Measurements from ENCODE around the gene MAPRE3. TPM values are rescaled to one million over a fixed set of nuclear protein-coding genes. Genes with fewer than 3 reads are reported as not detected.

Gene MAPRE3
- total RNA-seq, 1 donor from 2014 or later = 15.4 TPM

DNA sequence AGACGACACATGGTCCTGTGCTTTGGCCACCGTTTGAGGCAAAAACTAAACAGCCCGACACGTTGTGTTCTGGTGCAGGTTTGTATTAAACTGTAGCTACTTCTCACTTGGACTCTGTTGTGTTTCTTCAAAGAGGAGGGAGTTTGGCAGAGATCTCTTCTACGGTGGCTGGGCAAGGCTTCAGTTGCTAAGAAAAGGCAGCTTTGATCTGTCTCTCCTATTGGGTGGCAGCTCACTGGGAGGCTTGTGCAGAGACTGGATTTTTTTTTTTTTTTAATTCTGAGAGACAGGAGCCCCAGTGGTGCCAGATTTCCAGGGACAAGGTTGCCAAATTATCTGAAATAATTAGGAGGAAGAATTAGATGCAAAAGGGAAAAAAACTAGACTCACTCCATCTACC, 20.2 kb upstream of the MAPRE3 start:
- no peak for DNase-seq

DNA sequence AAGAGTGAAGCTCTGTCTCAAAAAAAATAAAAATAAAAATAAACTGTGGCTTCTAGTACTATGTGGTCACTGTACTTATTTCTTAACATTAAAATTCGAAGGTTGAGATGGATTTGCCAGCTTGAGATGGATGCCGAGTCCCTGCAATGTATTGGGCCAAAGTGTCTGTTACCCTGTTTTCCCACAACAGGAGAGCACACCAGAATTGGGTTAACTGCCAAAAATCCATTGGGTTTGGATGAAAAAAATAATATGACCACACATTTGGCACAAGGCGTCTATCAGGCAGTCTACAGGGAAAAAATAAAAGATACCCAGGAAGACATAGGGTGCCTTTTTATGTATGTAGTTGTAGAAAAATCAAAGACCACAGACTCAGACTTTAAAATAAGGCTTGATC, 19.2 kb upstream of the MAPRE3 start:
- no peak for DNase-seq

DNA sequence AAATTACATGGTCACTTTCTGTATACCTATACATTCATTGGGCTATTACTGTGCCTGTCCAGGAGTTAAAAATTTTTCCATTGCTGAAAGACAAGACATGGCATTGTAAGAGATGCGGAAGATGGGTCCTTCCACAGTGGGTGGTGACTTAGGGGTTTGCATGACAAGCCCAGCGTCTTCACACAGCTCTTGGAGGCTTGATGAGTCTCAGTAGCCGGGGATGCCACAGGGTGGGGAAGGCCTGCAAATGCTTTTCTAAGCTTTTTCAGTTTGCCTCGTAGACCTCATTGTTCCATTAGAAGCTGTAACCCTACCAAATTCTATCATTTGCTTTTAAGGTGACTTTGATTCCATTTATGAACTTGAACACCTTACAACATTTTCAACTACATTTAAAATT, 18.1 kb upstream of the MAPRE3 start:
- no peak for DNase-seq

DNA sequence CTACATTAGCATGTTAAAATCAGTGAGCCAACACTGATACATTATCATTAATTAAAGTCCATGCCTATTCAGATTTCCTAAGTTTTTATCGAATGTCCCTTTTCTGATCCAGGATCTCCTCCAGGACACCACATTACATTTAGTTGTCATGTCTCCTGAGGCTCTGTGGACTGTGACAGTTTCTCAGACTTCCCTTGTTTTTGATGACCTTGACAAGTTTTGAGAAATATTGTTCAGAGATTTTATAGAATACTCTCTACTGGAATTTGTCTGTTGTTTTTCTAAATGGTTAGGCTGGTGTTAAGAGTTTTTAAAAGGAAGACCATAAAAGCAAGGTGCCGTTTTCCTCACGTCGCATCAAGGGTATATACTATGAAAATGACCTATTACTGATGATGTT, 16.3 kb upstream of the MAPRE3 start:
- no peak for DNase-seq

DNA sequence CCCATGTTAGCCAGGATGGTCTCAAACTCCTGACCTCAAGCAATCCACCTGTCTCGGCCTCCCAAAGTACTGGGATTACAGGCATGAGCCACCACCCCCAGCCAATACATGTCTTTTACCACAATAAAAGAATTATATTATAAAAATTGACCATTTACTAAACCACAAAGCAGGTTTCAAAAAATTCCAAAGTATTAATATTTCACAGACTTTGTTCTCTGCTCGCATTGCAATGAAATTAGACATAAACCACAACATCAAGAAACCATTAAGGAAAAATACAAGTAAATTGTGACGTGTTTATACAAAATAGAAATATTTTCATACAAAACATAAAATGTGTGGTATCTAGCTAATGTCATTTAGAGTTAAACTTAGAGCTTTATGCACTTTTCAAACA, 13.4 kb upstream of the MAPRE3 start:
- no peak for DNase-seq

DNA sequence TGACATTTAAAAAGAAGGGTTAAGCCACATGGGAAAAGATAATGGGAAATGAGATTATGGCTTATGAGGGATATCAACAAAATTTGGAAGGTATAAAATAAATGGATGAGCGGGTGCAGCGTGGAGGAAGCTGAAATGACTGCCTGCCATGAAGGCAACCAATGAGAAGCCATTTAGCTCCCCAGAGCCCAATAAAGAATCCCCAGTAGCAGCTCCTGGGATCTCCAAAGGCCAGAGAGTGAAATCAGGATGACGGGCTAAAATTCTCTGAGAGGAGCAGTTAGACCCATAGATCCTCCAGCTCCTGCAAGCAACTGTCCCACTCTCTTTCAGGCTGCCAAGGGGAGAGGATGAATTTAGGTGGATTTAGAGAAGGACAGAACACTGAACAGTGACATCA, 12.9 kb upstream of the MAPRE3 start:
- no peak for DNase-seq

DNA sequence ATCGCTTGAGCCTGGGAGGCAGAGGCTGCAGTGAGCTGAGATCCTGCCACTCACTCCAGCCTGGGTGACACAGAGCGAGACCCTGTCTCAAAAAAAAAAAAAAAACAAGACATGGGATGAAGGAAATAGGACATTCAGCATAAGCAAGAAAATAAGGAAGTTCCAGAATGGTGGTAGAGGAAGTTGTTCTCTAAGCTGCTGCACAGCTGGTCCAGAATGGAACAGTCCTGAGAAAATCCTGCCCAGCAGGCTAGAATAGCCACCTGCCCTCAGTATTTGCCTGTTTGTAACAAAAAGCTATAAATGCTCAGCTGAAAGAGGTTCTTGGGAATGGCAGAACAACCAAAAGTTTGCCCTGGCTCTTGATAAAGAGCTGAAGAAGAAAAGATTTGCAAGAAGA, 11.1 kb upstream of the MAPRE3 start:
- DNase-seq = no peak

DNA sequence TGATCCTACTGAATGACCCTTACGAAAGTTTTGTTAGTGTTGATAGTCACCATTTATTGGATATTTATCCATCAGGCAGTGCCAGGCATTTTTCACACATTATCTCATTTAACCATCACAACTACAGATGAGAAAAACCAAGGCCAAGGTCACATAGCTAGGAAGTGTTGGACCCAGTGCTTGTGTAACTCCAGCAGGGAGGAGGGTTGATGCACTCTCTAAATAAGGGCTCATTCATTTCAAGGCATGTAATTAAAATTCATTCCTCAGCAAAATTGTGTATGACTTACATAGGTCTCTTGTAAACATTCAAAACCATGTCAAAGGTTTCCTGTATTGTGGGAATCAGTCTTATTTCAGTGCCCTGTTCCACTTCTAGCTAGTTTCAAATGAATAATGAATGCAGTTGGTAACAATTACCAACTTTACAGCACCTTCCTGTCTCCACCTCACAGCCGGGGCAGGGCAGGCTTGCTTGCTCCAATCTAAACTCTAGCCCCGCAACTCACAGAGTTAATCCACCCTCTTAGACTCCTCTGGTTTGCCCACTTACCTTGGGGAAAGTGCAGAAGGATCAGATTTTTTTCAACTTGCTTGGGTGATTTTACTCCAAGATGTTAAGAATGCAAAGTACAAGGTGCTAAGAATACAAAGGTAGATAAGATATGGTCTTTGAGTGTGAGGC, 5.8 kb upstream of the MAPRE3 start:
- no peak for DNase-seq

DNA sequence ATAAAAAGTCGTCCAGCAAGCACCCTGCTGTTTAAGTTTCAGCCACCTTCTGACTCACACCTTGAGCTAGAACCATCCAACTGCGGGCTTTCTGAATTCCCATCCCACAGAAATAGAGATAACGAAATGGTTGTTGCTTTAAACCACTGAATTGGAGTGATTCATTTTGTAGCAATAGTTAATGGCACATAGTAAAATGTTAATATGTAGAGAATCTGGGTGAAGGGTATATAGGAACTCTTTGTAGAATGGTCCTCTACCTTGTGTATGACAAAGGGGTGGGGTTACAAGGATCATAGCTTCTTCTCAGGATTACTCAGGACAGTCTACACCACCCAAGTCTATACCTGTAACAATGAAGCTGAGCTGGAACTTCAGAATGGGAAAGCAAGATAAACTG, 2.4 kb upstream of the MAPRE3 start:
- no peak for DNase-seq

DNA sequence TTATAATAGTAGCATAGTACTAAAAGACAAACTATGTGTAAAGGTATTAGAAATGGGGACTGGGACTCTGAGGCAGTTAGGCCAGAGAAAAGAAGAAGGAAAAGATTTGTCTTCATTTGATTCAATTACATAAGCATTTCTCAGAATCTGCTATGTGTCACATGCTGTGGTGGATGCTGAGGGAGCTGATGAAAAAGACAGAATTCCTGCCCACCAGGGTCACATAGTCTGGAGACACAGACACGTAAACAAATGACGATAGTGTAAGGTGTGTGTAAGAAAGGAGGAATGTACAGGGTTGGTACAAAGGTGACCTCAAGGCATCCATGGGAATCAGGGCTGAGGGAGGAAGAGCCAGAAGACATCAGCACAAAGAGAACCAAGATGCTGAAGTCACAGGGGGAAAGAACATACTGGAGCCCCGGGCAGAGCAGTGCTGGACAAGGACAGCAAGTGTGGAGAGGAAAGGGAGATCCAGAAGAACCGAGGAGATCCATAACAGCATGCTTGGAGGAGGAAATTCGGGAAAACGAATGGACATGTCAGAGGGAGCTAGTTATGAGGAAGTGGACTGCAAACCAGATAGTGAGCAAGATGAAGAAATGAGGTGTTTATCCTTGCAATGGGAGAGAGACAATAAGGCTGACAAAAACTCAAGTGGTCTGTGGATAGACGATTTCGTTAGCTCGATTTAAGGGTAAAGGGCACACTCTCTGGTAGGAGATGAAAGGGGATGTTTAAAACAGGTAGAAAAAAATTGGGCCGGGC, 1.2 kb upstream of the MAPRE3 start:
- DNase-seq = no peak

DNA sequence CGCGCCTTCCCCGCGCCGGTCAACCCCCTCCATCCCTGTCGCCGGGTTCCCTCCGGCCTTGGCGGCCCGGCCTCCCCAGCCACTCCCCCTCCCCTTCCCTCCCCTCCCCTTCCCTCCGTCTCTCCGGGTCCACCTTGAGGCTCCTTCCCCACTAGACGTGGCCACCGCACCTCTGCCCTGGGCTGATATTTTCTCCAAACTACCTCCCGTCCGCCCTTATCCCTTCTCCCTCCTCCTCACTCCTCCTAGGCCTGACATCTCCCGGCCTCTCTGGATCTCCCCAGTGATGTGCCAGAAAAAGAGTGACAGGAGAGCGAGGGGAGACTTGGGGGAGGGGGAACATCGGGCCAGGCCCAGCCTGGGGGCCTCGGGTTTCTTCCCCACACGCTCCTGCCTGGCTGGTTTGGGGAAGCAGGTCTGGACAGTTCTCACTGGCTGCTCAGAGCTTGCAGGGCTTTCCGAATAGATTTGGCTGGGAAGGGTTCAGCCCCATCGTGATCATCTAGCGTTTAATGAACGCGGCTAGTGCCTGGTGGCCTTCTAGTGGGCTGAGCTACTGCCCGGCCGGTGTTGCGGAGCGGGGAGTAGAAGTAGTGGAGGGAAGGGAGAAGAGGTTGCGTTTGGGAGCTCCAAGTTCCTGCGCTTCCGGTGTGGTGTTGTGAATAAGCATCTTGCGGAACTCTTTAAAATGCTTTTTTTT, 641 bp downstream of the MAPRE3 start:
- DNase-seq = no peak

DNA sequence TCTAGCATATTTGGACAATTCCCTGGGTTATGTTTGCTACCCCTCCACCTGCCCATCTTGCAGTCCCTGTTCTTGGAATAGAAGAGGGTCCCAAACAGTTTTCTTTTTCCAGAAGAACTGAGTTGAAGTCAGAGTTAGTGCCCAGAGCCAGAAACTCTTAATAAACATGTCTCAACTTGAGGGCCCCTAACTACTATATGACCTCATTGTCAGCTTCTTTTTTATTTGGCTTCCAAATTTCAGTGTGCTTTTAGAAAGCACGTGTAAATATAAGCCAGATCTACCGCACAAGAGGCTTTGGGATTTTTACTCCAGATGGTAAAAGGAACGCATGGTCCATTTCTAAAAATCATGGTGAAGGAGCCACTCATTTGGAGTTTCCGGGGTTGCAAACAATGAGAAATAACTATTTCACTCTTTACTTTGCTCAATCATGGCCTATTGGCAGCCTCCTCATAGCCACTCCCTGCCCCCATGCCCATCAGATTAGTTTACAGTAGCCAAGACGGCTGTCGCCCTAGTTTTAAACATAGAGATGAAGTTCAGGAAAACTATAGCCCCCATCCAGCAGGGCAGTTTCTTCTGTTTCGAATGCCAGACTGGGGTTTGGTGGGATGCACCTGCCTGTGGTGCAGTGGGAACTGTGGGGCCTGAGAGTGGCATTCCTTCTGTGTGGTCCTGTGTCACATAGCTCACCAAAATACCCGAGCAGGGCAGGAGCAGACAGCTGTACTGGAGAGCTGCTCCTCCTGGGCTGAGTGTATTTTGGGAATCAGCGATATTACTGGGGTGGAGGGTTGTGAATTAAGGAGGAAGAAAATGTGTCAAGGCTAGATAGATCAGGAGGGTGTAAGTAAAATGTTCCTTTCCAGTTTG, 1.7 kb downstream of the MAPRE3 start:
- DNase-seq = no peak

DNA sequence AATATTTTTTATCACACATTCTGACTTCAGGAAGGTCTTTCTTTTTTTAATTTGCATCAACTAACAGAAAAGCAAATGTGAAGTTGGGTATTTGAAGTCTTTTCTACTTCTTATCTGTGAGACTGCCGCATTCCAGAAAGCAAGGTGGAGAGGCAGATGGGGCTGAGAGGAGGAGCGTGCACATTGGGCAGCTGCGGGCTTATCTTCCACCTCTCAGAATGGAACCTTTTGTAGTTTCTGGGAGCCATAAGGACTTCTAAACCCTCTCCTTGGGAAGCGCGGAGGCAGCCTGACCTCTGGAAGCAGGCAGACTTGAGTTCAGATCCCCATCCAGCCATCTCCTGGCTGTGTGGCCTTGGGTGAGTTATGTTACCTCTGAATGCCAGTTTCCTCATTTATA, 3.9 kb downstream of the MAPRE3 start:
- no peak for DNase-seq

DNA sequence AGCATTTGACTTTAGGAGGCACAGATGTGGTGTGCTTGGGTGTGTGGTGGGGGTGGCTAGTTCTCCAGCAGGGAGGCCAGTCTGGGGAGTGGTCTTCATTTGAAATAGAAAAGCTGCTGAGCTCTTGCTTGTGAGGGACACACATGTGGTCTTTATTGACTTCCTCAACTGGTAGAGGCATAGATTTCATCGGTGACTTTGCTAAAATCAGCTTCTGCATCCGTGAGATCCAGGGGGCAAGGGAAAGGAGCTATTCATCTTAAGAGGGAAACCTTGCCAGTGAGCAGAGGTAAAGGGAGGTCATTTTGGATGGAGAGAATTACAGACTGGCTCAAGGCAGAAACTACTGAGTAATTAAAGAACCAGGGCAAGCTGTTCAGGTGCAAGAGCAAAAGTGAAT, 4.7 kb downstream of the MAPRE3 start:
- DNase-seq = no peak

DNA sequence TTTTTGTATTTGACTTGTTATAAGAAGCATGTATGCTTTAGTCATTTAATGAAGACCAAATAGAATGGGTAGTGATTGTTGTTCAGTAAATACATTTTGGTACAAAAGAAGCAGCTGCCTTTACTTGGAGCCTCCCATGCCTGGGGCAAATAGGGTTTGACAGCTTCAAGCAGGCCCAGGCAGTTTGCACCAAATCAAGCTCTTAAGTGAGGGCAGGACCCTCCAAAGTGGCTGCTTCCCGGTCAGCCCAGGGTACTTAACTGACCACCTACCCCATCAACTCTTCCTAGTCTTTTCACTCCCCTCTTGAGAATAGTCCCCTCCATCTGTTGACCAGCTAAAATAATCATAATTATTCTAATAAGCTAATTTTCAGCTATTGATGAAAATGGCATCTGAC, 5.2 kb downstream of the MAPRE3 start:
- no peak for DNase-seq

DNA sequence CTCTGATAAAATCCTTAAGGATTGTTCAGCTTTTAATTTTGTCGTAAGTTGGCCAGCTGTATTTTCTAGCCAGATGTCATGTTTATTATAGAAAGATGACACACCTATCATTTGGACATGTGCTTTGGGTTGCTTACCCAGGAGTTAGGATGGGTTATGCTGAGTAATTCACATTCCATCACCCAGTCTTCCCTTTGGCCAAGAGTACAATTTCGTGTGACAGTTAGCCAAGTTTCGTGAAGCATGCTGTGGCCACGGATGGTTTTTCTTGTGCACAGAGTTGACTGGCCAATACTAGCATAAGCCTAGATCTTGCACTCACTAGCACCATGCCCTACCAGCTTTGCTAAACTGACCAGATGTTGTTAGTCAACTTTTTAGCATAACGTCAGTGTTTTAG, 5.8 kb downstream of the MAPRE3 start:
- no peak for DNase-seq

DNA sequence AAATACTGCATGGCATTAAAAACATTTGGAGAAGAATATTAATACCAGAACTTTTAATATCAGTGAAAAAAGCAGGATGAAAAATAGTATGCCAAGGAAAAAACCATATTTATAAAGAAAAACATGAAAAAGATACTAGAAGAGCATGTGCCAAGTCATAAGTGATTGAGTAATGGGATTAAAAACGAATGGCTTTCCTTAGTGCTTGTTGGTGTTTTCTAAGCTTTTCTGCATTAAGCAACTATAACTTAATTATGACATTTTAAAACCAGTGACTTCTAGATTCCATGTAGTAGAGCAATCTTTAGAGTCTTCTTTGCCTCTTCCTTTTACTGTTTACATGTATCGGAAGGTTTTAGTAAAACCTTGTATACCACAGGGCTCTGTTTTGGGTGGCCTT, 6.6 kb downstream of the MAPRE3 start:
- no peak for DNase-seq

DNA sequence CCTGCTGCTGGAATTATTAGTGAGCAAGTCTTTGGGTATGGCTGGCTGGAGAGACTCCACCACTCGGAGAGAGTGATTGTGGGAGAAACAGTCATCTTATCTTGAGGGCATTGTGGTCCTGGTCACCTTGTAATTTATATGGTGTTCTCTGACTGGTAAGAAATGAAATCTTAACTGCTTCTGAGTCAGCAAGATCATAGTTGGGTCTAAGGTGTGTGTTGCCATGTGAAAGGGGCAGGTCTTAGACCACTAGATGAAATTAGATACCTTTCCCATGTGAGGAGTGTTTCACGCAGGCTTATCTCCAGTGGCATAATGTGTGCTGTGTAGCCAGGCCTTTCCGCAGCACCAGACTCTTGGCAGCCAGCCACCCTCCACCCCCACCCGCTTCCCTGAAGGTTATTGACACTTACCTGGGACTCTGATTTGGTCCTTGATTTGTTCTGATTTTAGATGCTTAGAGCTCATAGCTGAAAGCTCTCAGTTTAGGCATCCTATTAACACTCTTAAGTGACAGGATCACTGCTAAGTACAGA, 7.7 kb downstream of the MAPRE3 start:
- DNase-seq = no peak

DNA sequence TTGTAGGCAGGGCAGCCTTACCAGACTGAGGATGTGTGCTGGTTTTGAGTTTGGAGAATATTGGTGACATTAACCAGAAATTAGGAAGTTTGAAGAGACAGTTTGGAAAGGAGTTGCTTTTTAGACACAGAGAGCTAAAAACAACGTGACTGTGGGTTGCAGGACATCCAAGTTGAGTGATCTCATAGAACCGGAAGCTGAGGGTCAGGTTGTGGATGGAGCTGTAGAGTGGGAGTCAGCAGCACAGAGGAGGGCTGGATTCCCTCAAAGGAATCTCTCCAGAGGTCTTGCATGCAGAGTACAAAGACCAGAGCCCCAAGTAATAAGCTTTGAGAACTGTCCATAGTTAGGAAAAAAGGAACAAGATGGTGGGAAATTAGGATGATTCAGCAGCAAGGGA, 9.3 kb downstream of the MAPRE3 start:
- DNase-seq = no peak

DNA sequence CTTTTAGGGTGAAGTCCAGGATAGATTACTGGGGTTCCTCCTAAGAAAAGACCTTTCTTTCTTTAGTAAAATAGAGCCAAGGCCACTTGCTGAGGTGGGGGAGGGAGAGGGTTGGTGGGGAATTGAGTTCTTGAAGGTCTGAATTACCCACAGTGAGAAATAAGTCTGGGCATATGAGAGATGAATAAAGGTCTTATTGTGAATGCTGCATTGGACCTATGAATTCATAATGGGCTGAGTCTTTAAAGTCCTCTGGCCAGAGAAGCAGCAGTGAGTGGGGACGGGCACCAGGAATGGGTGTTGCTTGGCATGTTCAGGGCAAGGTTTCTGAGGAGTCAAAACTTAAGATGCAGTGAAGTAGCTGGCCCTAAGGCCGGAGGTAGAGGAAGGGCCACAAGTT, 10.5 kb downstream of the MAPRE3 start:
- no peak for DNase-seq

DNA sequence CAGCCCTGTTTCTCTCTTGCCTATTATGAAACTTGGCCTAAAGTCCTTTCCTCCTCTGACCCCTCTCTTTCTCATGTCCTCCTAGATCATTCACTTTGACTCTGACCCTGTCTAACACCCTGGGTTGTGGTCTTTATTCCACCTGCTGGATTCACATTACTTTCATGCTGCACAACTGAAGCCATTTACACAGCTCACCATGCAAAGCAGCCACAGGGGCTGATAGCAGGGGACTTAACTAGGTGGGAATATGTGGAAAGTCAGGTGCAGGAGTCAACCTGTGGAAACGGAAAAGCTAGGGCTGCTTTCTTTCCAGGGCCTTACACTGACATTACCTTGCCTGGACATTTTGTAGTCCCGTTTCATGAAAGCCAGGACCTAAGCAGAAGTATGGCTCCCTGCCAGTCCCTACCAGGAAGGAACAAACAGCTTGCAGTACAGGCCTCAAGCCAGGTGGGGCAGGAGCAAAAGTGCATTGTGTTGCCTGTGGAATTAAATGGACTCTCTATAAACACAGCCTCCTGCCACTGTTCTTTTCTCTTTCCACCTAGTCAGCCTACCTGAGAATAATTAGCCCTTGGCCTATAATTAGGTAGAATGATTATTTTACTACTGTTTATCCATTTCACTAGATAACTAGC, 11.8 kb downstream of the MAPRE3 start:
- no peak for DNase-seq

DNA sequence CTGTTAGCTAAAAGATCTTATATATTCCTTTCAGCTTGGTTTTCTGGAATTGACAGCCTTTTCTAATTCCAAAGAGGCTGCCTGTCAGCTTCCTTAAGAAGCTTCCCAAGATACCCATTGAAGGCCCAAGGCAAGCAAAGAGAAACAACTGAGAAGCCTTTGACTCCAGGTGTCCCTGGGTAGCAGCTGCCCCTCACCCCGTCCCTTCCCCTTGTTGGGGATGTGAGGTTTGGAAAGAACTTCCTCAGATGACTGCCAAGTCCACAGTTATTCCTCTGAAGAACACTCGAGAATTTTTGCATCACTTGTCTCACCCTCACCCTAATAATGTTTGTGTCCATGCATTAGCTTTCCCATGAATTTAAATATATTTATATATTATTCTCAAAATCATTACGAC, 13.3 kb downstream of the MAPRE3 start:
- no peak for DNase-seq

All from occipital lobe (tissue), 2 donors.